ENCODE results near the gene RAD23A. TPM values are rescaled to one million over a fixed set of nuclear protein-coding genes. Genes with fewer than 3 reads are reported as not detected.

The RAD23A gene
- total and polyA plus RNA-seq, 9 of the 15 experiments (the other 6 are each of a cell fraction or from before 2014, with no cell fraction given): 9.5 to 181 (median 101) TPM

- TF ChIP-seq ZBTB7A (IDR thresholded peaks at IDR 0.05; ENCODE audit: borderline replicate concordance, control insufficient read depth, low read depth, low read length) (no peak), NFRKB (IDR thresholded peaks at IDR 0.05; ENCODE audit: low read depth) (no peak; the same call in 1 of the 2 replicates), FOXK1 (CRISPR knock-in tag; IDR thresholded peaks at IDR 0.05; ENCODE audit: borderline replicate concordance) (peak; percentile 87; the same call in 1 of the 2 replicates), TGIF2 (CRISPR knock-in tag; IDR thresholded peaks at IDR 0.05) (no peak), GTF2B (IDR thresholded peaks at IDR 0.05; ENCODE audit: extremely low read depth, insufficient read length) (no peak), ATF7 (IDR thresholded peaks at IDR 0.05) (peak; percentile 99), GABPB2 (CRISPR knock-in tag; conservative IDR thresholded peaks at IDR 0.05) (peak; percentile 47; the same call in 1 of the 2 replicates), IRF1 (CRISPR knock-in tag; IDR thresholded peaks at IDR 0.05; ENCODE audit: borderline replicate concordance) (no peak), NRF1 (conservative IDR thresholded peaks at IDR 0.05 in 1 of 2, IDR thresholded peaks at IDR 0.05 in 1 of 2) (peak; percentile 99), RBM17 (IDR thresholded peaks at IDR 0.05; ENCODE audit: borderline replicate concordance, low read depth, low read length) (no peak), ETS2 (tag; IDR thresholded peaks at IDR 0.05; ENCODE audit: borderline replicate concordance, poor library complexity, severe bottlenecking) (no peak), ZNF785 (CRISPR knock-in tag; IDR thresholded peaks at IDR 0.05) (no peak), SMARCA5 (IDR thresholded peaks at IDR 0.05) (no peak), ZNF778 (CRISPR knock-in tag; IDR thresholded peaks at IDR 0.05) (no peak), BHLHE40 (IDR thresholded peaks at IDR 0.05; ENCODE audit: low read length) (peak; percentile 100), ZNF174 (CRISPR knock-in tag; IDR thresholded peaks at IDR 0.05) (no peak), ZNF318 (IDR thresholded peaks at IDR 0.05; ENCODE audit: borderline replicate concordance in 1 of 2, low read depth in 1 of 2) (no peak; a peak in 1 of 4 replicates), NCOA1 (IDR thresholded peaks at IDR 0.05; ENCODE audit: low read depth) (peak; percentile 97), FOS (IDR thresholded peaks at IDR 0.05; ENCODE audit: extremely low read depth, insufficient read length) (peak; percentile 13), NR2F6 (CRISPR knock-in tag; IDR thresholded peaks at IDR 0.05) (peak; percentile 81; the same call in 1 of the 2 replicates)
Observed at GRCh38 chr19:12945479-12946091, at the start of gene RAD23A (continued).

Data from K562 (cell line).